ENCODE results near the gene G6PC3. TPM values are rescaled to one million over a fixed set of nuclear protein-coding genes. Genes with fewer than 3 reads are reported as not detected.

Gene G6PC3
- polyA plus RNA-seq, 2 of the 4 experiments (the other 2 are of a cell fraction): 104 to 130 TPM

DNA sequence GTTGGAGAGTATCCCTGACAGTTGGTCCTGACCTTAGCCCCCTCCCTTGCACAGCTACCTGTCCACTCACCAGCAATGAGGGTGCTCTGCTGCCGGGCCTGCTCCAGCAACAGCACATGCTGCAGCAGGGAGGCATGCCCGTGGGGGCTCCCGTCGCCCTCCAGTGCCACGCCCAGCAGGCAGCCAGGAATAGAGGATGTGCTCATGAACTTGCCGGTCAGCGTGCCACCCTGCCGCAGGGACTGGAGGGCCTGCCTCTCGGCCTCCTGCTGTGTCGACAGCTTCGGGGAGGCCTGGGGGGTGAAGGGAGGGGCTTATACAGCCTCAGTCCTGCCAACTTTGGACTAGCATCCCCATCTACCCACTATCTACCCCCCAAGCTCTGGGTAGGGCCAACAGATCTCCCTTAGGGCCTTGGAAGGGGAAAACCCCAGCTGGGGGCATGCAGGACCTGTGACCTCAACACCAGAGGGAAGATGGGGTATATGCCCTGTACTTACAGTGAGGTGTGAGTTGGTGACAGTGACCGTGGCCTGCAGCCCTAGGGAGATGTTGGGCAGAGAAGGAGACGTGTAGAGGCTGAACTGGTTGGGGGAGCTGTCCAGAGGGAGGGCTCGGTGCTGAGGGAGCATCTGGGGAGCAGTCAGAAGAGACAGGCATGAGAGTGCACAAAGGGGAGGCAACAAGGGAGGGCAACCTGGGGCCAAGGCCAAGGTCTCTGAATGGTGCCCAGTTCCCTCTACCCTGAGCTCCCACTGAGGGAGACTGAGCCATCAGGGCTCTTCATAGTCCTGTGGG lies 20.9 kb downstream of the G6PC3 start:
- DNase-seq (ENCODE audit: low read depth in 1 of 2, low spot score in 1 of 2) (no peak), ATAC-seq (no peak), FAIRE-seq (no peak)
- 89% methylated on average over 14 of the region's 14 CpGs for WGBS (ENCODE audit: missing lambda C conversion rate)
- H3K4me1 ChIP-seq: peaks cover 39% of the 10 kb centered on the region
- CTCF ChIA-PET: interaction anchor here (0.6 to 39.6 kb wide), 6 partner anchors 5 to 213 kb away, joined by 3 to 1202 read pairs (median 4); partner anchors contain the start of genes HDAC5 and LSM12
- no peak overlapping the region; a peak in 1 of 6 replicates for H3K27ac ChIP-seq
- POLR2A ChIA-PET: interaction anchor here (1.0 kb wide), 1 partner anchor 9 kb away, joined by 3 read pairs; no protein-coding TSS in a partner anchor
- no peak overlapping the region for H3K4me3 ChIP-seq
- no peaks in the 10 kb centered on the region for H3K9me3 ChIP-seq
- TF ChIP-seq MAFK (IDR thresholded peaks at IDR 0.05; ENCODE audit: partially characterized antibody) (no peak), POLR2AphosphoS2 (conservative IDR thresholded peaks at IDR 0.05; ENCODE audit: low read length) (no peak), JUNB (IDR thresholded peaks at IDR 0.05) (no peak), PHF8 (IDR thresholded peaks at IDR 0.05; ENCODE audit: borderline replicate concordance, low read depth) (no peak), GATA3 (IDR thresholded peaks at IDR 0.05; ENCODE audit: borderline replicate concordance) (no peak), CEBPB (IDR thresholded peaks at IDR 0.05) (no peak), NR3C1 (IDR thresholded peaks at IDR 0.05) (no peak), HDAC2 (IDR thresholded peaks at IDR 0.05) (no peak)
- TF ChIP-seq, protein P1, sequence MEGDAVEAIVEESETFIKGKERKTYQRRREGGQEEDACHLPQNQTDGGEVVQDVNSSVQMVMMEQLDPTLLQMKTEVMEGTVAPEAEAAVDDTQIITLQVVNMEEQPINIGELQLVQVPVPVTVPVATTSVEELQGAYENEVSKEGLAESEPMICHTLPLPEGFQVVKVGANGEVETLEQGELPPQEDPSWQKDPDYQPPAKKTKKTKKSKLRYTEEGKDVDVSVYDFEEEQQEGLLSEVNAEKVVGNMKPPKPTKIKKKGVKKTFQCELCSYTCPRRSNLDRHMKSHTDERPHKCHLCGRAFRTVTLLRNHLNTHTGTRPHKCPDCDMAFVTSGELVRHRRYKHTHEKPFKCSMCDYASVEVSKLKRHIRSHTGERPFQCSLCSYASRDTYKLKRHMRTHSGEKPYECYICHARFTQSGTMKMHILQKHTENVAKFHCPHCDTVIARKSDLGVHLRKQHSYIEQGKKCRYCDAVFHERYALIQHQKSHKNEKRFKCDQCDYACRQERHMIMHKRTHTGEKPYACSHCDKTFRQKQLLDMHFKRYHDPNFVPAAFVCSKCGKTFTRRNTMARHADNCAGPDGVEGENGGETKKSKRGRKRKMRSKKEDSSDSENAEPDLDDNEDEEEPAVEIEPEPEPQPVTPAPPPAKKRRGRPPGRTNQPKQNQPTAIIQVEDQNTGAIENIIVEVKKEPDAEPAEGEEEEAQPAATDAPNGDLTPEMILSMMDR (IDR thresholded peaks at IDR 0.05): no peak
- TF ChIP-seq, protein P2, sequence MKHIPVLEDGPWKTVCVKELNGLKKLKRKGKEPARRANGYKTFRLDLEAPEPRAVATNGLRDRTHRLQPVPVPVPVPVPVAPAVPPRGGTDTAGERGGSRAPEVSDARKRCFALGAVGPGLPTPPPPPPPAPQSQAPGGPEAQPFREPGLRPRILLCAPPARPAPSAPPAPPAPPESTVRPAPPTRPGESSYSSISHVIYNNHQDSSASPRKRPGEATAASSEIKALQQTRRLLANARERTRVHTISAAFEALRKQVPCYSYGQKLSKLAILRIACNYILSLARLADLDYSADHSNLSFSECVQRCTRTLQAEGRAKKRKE (CRISPR knock-in tag; IDR thresholded peaks at IDR 0.05; ENCODE audit: low read depth): no peak
- TF ChIP-seq, protein P3, sequence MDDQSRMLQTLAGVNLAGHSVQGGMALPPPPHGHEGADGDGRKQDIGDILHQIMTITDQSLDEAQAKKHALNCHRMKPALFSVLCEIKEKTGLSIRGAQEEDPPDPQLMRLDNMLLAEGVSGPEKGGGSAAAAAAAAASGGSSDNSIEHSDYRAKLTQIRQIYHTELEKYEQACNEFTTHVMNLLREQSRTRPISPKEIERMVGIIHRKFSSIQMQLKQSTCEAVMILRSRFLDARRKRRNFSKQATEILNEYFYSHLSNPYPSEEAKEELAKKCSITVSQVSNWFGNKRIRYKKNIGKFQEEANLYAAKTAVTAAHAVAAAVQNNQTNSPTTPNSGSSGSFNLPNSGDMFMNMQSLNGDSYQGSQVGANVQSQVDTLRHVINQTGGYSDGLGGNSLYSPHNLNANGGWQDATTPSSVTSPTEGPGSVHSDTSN (IDR thresholded peaks at IDR 0.05): no peak
- no peak overlapping the region for H3K4me2 ChIP-seq

DNA sequence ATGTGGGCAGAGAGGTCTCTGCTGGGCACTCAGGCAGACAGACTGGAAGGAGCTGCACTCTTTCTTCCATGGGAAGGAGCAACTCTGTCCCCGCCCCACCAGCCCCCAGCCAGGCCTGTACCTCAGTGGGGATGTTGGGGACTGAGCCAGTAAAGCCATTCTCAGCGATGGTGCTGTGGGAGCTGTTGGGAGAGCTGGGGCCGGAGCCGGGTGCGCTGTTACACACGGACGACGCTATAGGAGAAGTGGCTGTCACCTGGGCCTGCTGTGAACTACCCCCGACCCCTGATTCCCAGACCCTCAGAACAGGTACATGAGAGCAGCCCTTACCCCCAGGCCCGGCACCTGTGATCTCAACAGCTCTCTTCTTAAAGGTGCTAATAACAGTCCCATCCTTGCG lies 21.5 kb downstream of the G6PC3 start:
- POLR2A ChIA-PET: interaction anchor here (1.0 kb wide), 1 partner anchor 8 kb away, joined by 3 read pairs; no protein-coding TSS in a partner anchor
- no peak for DNase-seq (ENCODE audit: low read depth in 1 of 2, low spot score in 1 of 2)
- Histone ChIP-seq H3K27ac (no peak overlapping the region; a peak in 1 of 6 replicates), H3K4me1 (peaks cover 39% of the 10 kb centered on the region), H3K4me3 (no peak overlapping the region), H3K9me3 (no peaks in the 10 kb centered on the region), H3K4me2 (no peak overlapping the region)
- no peak for TF ChIP-seq TP53 (CRISPR knock-in tag; IDR thresholded peaks at IDR 0.05)
- TF ChIP-seq POLR2A (IDR thresholded peaks at IDR 0.05; ENCODE audit: low read length): no peak
- TF ChIP-seq GATA3 (IDR thresholded peaks at IDR 0.05; ENCODE audit: borderline replicate concordance): no peak
- no peak for TF ChIP-seq NFE2L2 (conservative IDR thresholded peaks at IDR 0.05; ENCODE audit: low read length)
- no peak for TF ChIP-seq MYC (IDR thresholded peaks at IDR 0.05; ENCODE audit: borderline replicate concordance, low read length)
- no peak for TF ChIP-seq CEBPB (IDR thresholded peaks at IDR 0.05)
- 92% methylated on average over 11 of the region's 11 CpGs for WGBS (ENCODE audit: missing lambda C conversion rate)
- ATAC-seq: no peak
- CTCF ChIA-PET: interaction anchor here (0.6 to 39.6 kb wide), 6 partner anchors 4 to 214 kb away, joined by 3 to 1202 read pairs (median 4); partner anchors contain the start of genes HDAC5 and LSM12
- no peak for FAIRE-seq

DNA sequence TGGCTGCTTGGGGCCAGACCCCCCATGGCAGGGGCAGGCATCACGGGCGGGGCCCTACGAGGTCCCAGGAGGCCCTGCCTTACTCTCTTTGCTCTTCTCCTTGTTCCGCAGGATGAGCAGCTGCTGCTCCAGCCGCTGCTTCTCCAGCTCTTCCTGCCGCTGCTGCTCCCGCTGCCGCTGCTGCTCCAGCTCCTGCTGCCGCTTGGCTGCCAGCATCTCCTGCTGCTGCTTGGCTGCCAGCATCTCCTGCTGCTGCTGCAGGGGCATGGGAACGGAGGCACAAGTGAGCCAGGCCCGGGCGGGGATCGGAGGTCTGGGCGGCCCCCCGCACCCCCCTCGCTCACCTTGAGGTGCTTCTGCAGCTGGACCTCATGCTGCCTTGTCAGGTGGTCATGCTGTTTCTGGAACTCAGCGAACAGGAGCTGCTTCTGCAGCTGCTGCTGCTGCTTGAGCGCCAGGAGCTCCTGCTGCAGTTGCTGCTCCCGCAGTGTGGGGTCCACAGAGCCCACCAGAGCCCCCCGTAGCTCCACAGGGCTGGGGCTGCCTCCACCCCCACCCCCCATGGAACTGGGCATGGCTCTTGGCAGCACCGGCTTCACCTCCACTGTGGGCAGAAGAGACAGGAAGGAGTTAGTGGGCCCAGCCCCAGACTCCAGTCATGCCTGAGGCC lies 22.8 kb downstream of the G6PC3 start:
- Histone ChIP-seq H3K4me1 (peaks cover 32% of the 10 kb centered on the region), H3K9me3 (no peaks in the 10 kb centered on the region), H3K4me3 (no peak overlapping the region), H3K4me2 (no peak overlapping the region), H3K27ac (peak overlapping the region in 1 of 2 experiments; percentile 21; a peak in 1 of 6 replicates)
- POLR2A ChIA-PET: interaction anchor here (0.6 kb wide), 1 partner anchor 23 kb away, joined by 5 read pairs; no protein-coding TSS in a partner anchor
- no peak for DNase-seq (ENCODE audit: low read depth in 1 of 2, low spot score in 1 of 2)
- WGBS (ENCODE audit: missing lambda C conversion rate): 81% methylated on average over 18 of the region's 21 CpGs
- ATAC-seq: no peak
- FAIRE-seq: no peak
- CTCF ChIA-PET: interaction anchor here (1.8 to 39.6 kb wide), 3 partner anchors 3 to 149 kb away, joined by 4 to 1202 read pairs (median 1202); partner anchors contain the start of gene HDAC5
- no peak for TF ChIP-seq HOXB5 (CRISPR knock-in tag; IDR thresholded peaks at IDR 0.05)
- TF ChIP-seq, protein P4, sequence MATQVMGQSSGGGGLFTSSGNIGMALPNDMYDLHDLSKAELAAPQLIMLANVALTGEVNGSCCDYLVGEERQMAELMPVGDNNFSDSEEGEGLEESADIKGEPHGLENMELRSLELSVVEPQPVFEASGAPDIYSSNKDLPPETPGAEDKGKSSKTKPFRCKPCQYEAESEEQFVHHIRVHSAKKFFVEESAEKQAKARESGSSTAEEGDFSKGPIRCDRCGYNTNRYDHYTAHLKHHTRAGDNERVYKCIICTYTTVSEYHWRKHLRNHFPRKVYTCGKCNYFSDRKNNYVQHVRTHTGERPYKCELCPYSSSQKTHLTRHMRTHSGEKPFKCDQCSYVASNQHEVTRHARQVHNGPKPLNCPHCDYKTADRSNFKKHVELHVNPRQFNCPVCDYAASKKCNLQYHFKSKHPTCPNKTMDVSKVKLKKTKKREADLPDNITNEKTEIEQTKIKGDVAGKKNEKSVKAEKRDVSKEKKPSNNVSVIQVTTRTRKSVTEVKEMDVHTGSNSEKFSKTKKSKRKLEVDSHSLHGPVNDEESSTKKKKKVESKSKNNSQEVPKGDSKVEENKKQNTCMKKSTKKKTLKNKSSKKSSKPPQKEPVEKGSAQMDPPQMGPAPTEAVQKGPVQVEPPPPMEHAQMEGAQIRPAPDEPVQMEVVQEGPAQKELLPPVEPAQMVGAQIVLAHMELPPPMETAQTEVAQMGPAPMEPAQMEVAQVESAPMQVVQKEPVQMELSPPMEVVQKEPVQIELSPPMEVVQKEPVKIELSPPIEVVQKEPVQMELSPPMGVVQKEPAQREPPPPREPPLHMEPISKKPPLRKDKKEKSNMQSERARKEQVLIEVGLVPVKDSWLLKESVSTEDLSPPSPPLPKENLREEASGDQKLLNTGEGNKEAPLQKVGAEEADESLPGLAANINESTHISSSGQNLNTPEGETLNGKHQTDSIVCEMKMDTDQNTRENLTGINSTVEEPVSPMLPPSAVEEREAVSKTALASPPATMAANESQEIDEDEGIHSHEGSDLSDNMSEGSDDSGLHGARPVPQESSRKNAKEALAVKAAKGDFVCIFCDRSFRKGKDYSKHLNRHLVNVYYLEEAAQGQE (IDR thresholded peaks at IDR 0.05): no peak
- TF ChIP-seq KDM5A (IDR thresholded peaks at IDR 0.05): no peak
- no peak for TF ChIP-seq TFCP2L1 (CRISPR knock-in tag; IDR thresholded peaks at IDR 0.05)
- no peak for TF ChIP-seq GATA3 (IDR thresholded peaks at IDR 0.05; ENCODE audit: borderline replicate concordance)
- no peak for TF ChIP-seq HDAC2 (IDR thresholded peaks at IDR 0.05)
- no peak for TF ChIP-seq CHD2 (IDR thresholded peaks at IDR 0.05; ENCODE audit: low read length, partially characterized antibody)

All from A549 (cell line).